IMR-90 (cell line): Measurements from ENCODE around the gene PRKCE.

Source experiments
- BHLHE40 ChIP-seq: fragments of 150-350 bp; IDR thresholded peaks from 2 replicates; pipeline ENCODE4 v1.6.1; 2016; ENCODE audit warnings: mild to moderate bottlenecking, low read depth, low read length
- CTCF ChIP-seq: conservative IDR thresholded peaks from 2 replicates; pipeline ENCODE4 v1.5.1; 2012; ENCODE audit warnings: mild to moderate bottlenecking, low read depth, low read length, improper control_type of control experiment
- ELK1 ChIP-seq: fragments of 150-350 bp; IDR thresholded peaks from 2 replicates; pipeline ENCODE4 v1.6.1; 2016; ENCODE audit warnings: low read depth, mild to moderate bottlenecking, low read length, moderate library complexity, borderline replicate concordance
- MAFK ChIP-seq: IDR thresholded peaks from 2 replicates; pipeline ENCODE4 v1.6.1; 2012; ENCODE audit warnings: low read depth, low read length, improper control_type of control experiment
- MAZ ChIP-seq: IDR thresholded peaks from 2 replicates; pipeline ENCODE4 v1.6.1; 2012; ENCODE audit warnings: low read depth, mild to moderate bottlenecking, low read length, improper control_type of control experiment, moderate library complexity, borderline replicate concordance
- POLR2A ChIP-seq: IDR thresholded peaks from 2 replicates; pipeline ENCODE4 v1.6.1; 2012; ENCODE audit warnings: mild to moderate bottlenecking, low read depth, low read length
- SMC3 ChIP-seq: fragments of 150-350 bp; IDR thresholded peaks from 2 replicates; pipeline ENCODE4 v1.6.1; 2016; ENCODE audit warnings: low read depth, mild to moderate bottlenecking, antibody characterized with exemption, low read length, moderate library complexity
- USF2 ChIP-seq: fragments of 150-350 bp; IDR thresholded peaks from 2 replicates; pipeline ENCODE4 v1.6.1; 2017; ENCODE audit warnings: mild to moderate bottlenecking, antibody characterized with exemption, low read length, low read depth

- TF ChIP-seq POLR2A, result no peak
- no peak for TF ChIP-seq CTCF
- TF ChIP-seq USF2, result no peak
- no peak for TF ChIP-seq BHLHE40
- TF ChIP-seq SMC3, result no peak
- no peak for TF ChIP-seq MAZ
- TF ChIP-seq ELK1, result no peak
- TF ChIP-seq MAFK, result no peak
Measured at GRCh38 chr2:46023165-46023854, 371.8 kb downstream of the PRKCE start.
